GM18517 (cell line): ENCODE data around the gene PSMD1.
"Not testable (repeated sequence)": the region's sequence is repeated elsewhere in the genome, so short reads cannot be mapped to it uniquely, and the experiment has no call there.

Experiments used
- ATAC-seq: cut with Tn5 transposase; IDR thresholded peaks from one replicate; pipeline ENCODE4 v1.9.1; 2021; ENCODE audit warnings: mild to moderate bottlenecking, moderate library complexity; ENCODE audit not compliant: unreplicated experiment

Gene PSMD1

GRCh38 chr2:231052494-231053451, 3.9 kb upstream of the PSMD1 start:
- ATAC-seq: peak; percentile 41

GRCh38 chr2:231053846-231054245, 2.8 kb upstream of the PSMD1 start:
- ATAC-seq: no peak

- ATAC-seq: no peak
These were observed 923 bp downstream of the PSMD1 start for GRCh38 chr2:231057590-231057989.

- no peak for ATAC-seq
These were observed 2.3 kb downstream of the PSMD1 start for GRCh38 chr2:231058761-231059550.

GRCh38 chr2:231059756-231060155, 3.1 kb downstream of the PSMD1 start:
- ATAC-seq: no peak

GRCh38 chr2:231062776-231063175, 6.1 kb downstream of the PSMD1 start:
- ATAC-seq: no peak

GRCh38 chr2:231063347-231063746, 6.7 kb downstream of the PSMD1 start:
- no peak for ATAC-seq

GRCh38 chr2:231065966-231066365, 9.3 kb downstream of the PSMD1 start:
- ATAC-seq: no peak

GRCh38 chr2:231067531-231067930, 10.9 kb downstream of the PSMD1 start:
- ATAC-seq: not testable (repeated sequence)

- no peak for ATAC-seq
These were observed 12.0 kb downstream of the PSMD1 start for GRCh38 chr2:231068525-231069222.

- no peak for ATAC-seq
These were observed 12.8 kb downstream of the PSMD1 start for GRCh38 chr2:231069379-231070054.

GRCh38 chr2:231084565-231084964, 27.9 kb downstream of the PSMD1 start:
- ATAC-seq: no peak

- ATAC-seq: no peak
These were observed 32.1 kb downstream of the PSMD1 start for GRCh38 chr2:231088754-231089153.

GRCh38 chr2:231093933-231094332, 37.3 kb downstream of the PSMD1 start:
- ATAC-seq: no peak

GRCh38 chr2:231094736-231095346, 38.2 kb downstream of the PSMD1 start:
- no peak for ATAC-seq

- ATAC-seq: no peak
These were observed 43.3 kb downstream of the PSMD1 start for GRCh38 chr2:231099918-231100317.

- ATAC-seq: not testable (repeated sequence)
These were observed 43.7 kb downstream of the PSMD1 start for GRCh38 chr2:231100321-231100720.

- no peak for ATAC-seq
These were observed 44.3 kb downstream of the PSMD1 start for GRCh38 chr2:231100990-231101389.

- no peak for ATAC-seq
These were observed 46.1 kb downstream of the PSMD1 start for GRCh38 chr2:231102772-231103171.

- no peak for ATAC-seq
These were observed 47.5 kb downstream of the PSMD1 start for GRCh38 chr2:231104115-231104713.
